ENCODE measurements around the gene RPIA.

- TF ChIP-seq CTCF (IDR thresholded peaks at IDR 0.05) = no peak
- no peak for TF ChIP-seq POLR2A (IDR thresholded peaks at IDR 0.05)
These were observed 44.4 kb downstream of the RPIA start for GRCh38 chr2:88735853-88736252.
